Vagina (tissue), 2 donors: Measurements from ENCODE around the gene GRK5. TPM values are rescaled to one million over a fixed set of nuclear protein-coding genes. Genes with fewer than 3 reads are reported as not detected.

ENCODE experiments used
- DNase-seq, 2 donors: peaks; one replicate each; pipeline ENCODE4 v3.0.0-alpha.2; 2017; ENCODE audit errors: extremely low spot score in 2 of 2
- H3K27ac ChIP-seq: fragments of 200-600 bp; sonication (generic); one replicate; pipeline ENCODE4 v1.5.1; 2019
- H3K27me3 ChIP-seq: fragments of 200-600 bp; sonication (generic); one replicate; pipeline ENCODE4 v1.5.1; 2019
- H3K36me3 ChIP-seq, 2 donors: fragments of 200-600 bp; sonication (generic); one replicate each; pipeline ENCODE4 v1.5.1; 2017 to 2019
- H3K4me1 ChIP-seq: fragments of 200-600 bp; sonication (generic); one replicate; pipeline ENCODE4 v1.5.1; 2019
- H3K4me3 ChIP-seq, 2 donors: fragments of 200-600 bp; sonication (generic); 1 replicate in 1 of 2; 2 replicates in 1 of 2; pipeline ENCODE4 v1.5.1; 2016 to 2019
- H3K9me3 ChIP-seq: fragments of 200-600 bp; sonication (generic); one replicate; pipeline ENCODE4 v1.5.1; 2019
- CTCF ChIP-seq, 3 experiments: fragments of 450-650 bp in 2 of 3; fragments of 200-600 bp in 1 of 3; sonication (generic) in 1 of 3; IDR thresholded peaks; one replicate each; pipeline ENCODE4 v1.5.1; 2017 to 2019; ENCODE audit warnings: antibody characterized with exemption in 3 of 3, mild to moderate bottlenecking in 2 of 3, moderate library complexity in 2 of 3
- POLR2A ChIP-seq, 2 donors: fragments of 450-650 bp; IDR thresholded peaks; one replicate each; pipeline ENCODE4 v1.6.1; 2017; ENCODE audit warnings: antibody characterized with exemption in 2 of 2, mild to moderate bottlenecking in 2 of 2, moderate library complexity in 2 of 2
- POLR2AphosphoS5 ChIP-seq, 2 donors: sonication (generic); formaldehyde crosslinking; IDR thresholded peaks; one replicate each; pipeline ENCODE4 v1.9.0; 2017; ENCODE audit warnings: antibody characterized with exemption in 2 of 2, mild to moderate bottlenecking in 2 of 2, low read depth in 1 of 2; ENCODE audit not compliant: insufficient read depth in 1 of 2
- intact Hi-C: fragments of 100-400 bp; cut with DNase I; formaldehyde crosslinking; loops from one replicate; pipeline ENCODE4 v1.15.1; 2023
- total RNA-seq: library from RNA; depleted of rRNA; stranded (reverse); fragments of >200 nt; gene quantifications from one replicate; pipeline ENCODE4 v1.2.3, GENCODE V29; 2016

GRK5 gene
- total RNA-seq, 1 donor from 2014 or later: 16.5 TPM

DNA sequence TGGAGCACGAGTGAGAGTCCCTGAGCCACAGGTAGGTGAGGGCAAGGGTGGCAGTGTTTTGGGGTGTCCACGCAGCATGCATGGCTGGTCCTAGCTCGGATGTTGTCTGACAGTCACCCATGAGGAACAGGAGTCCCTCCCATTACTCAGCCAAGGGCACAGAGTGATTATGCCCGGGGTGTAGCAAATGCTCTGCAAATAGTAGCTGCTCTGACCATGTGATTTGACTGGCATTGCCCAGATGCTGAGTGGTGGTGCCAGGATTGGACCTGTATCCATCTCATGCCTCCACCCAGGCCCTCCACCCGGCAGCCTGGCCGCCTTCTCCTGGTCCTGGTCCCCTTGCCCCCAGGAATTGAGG, 150.8 kb downstream of the GRK5 start:
- intact Hi-C loops: no loop called here

GRCh38 chr10:119358567-119358966, 151.2 kb downstream of the GRK5 start:
- TF ChIP-seq CTCF (IDR thresholded peaks at IDR 0.05) (no peak), POLR2AphosphoS5 (IDR thresholded peaks at IDR 0.05; ENCODE audit: insufficient read depth in 1 of 2, low read depth in 1 of 2) (no peak), POLR2A (IDR thresholded peaks at IDR 0.05) (no peak)
- intact Hi-C loops: no loop called here
- H3K4me1 ChIP-seq: peaks cover 8% of the 10 kb centered on the region
- no peak for DNase-seq
- H3K36me3 ChIP-seq: no peaks in the 10 kb centered on the region
- H3K9me3 ChIP-seq: no peaks in the 10 kb centered on the region
- H3K27me3 ChIP-seq: no peaks in the 10 kb centered on the region
- H3K4me3 ChIP-seq: no peak overlapping the region
- H3K27ac ChIP-seq: no peak overlapping the region

More for the DNA sequence above, 150.8 kb downstream of the GRK5 start:
- Histone ChIP-seq H3K27me3 (no peaks in the 10 kb centered on the region), H3K36me3 (no peaks in the 10 kb centered on the region), H3K9me3 (no peaks in the 10 kb centered on the region), H3K27ac (no peak overlapping the region), H3K4me1 (peaks cover 8% of the 10 kb centered on the region), H3K4me3 (no peak overlapping the region)
- no peak for DNase-seq
- no peak for TF ChIP-seq POLR2A (IDR thresholded peaks at IDR 0.05)
- no peak for TF ChIP-seq CTCF (IDR thresholded peaks at IDR 0.05)
- TF ChIP-seq POLR2AphosphoS5 (IDR thresholded peaks at IDR 0.05; ENCODE audit: insufficient read depth in 1 of 2, low read depth in 1 of 2): no peak

DNA sequence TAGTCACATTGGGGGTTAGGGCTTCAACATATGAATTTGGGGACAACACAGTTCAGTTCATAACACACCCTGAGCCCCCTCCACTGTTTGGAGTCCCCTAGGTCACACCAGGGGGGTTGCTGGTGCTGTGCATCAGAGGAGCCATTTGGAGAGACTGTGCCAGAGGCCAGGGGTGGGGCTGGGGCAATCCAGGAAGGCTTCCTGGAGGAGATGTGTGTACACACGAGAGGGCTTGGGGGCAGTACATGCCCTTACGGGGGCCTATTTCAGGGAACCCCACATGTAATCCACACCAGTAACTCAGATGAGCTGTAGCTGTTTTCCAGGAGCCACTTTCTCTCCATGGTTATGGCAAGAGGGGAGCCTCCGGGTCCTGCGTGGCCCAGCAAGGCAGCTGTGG, 151.7 kb downstream of the GRK5 start:
- H3K27ac ChIP-seq: no peak overlapping the region
- H3K27me3 ChIP-seq: no peaks in the 10 kb centered on the region
- H3K4me1 ChIP-seq: peaks cover 9% of the 10 kb centered on the region
- H3K36me3 ChIP-seq: no peaks in the 10 kb centered on the region
- H3K4me3 ChIP-seq: no peak overlapping the region
- TF ChIP-seq POLR2AphosphoS5 (IDR thresholded peaks at IDR 0.05; ENCODE audit: insufficient read depth in 1 of 2, low read depth in 1 of 2): no peak
- intact Hi-C loops: no loop called here
- H3K9me3 ChIP-seq: no peaks in the 10 kb centered on the region
- DNase-seq: no peak

DNA sequence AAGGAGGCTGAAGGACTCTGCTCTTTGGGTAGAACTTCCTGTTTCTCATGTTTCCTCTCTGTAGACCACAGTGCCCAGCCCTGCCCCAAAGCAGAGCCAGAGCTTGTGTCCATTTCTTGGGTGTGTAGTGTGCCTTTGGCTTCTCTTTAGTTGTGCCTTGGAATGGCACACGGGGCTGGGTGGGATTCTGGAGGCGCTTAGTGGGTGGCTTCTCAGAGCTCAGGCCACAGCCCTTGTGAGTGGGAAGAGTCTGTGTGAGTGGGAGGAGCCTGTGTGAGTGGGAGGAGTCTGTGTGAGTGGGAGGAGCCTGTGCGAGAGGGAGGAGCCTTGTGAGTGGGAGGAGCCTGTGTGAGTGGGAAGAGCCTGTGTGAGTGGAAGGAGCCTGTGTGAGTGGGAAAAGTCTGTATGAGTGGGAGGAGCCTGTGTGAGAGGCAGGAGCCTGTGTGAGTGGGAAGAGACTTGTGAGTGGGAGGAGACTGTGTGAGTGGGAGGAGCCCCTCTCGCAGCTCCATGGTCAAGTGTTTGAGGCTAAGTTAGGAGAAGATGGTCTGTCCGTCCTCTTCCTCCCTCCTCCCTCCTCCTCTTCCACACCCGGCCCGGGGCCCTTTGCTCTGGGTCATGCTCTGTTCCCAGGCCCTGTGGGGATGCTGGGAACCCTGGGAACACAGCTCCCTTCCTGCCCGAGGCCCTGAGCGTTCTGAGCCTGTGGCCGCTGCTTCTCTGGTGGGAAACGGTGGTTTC, 153.0 kb downstream of the GRK5 start:
- no peaks in the 10 kb centered on the region for H3K9me3 ChIP-seq

DNA sequence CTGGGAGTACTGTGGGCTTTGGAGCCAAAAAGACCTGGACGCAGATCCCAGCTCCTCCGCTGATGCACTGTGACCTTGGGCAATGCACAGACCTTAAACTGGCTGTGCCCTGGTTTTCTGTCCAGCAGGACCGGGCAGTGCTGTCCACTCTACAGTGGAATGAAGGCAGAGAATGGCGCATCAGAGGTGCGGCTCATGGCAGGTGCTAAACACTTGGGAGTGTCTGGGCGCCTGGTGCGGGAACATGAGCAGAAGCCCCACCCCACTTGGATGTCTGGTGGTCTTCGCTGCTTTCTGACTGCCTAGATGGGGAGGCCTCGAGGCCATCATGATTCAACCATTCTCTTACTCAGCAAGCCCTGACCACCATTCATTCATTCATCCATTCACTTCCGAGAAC, 153.7 kb downstream of the GRK5 start:
- Histone ChIP-seq H3K27ac (no peak overlapping the region), H3K9me3 (no peaks in the 10 kb centered on the region), H3K27me3 (no peaks in the 10 kb centered on the region), H3K4me1 (peaks cover 29% of the 10 kb centered on the region), H3K36me3 (no peaks in the 10 kb centered on the region), H3K4me3 (no peak overlapping the region)
- intact Hi-C loops: no loop called here
- DNase-seq: no peak
- TF ChIP-seq POLR2AphosphoS5 (IDR thresholded peaks at IDR 0.05; ENCODE audit: insufficient read depth in 1 of 2, low read depth in 1 of 2) (no peak), CTCF (IDR thresholded peaks at IDR 0.05) (no peak), POLR2A (IDR thresholded peaks at IDR 0.05) (no peak)

More for the DNA sequence above, 153.0 kb downstream of the GRK5 start:
- intact Hi-C loops: no loop called here
- Histone ChIP-seq H3K36me3 (no peaks in the 10 kb centered on the region), H3K4me3 (no peak overlapping the region), H3K4me1 (peaks cover 22% of the 10 kb centered on the region), H3K27ac (no peak overlapping the region), H3K27me3 (no peaks in the 10 kb centered on the region)
- TF ChIP-seq POLR2AphosphoS5 (IDR thresholded peaks at IDR 0.05; ENCODE audit: insufficient read depth in 1 of 2, low read depth in 1 of 2): no peak
- no peak for TF ChIP-seq POLR2A (IDR thresholded peaks at IDR 0.05)
- TF ChIP-seq CTCF (IDR thresholded peaks at IDR 0.05): no peak
- no peak for DNase-seq
